K562 (cell line): Measurements from ENCODE around the gene ZBTB25. TPM values are rescaled to one million over a fixed set of nuclear protein-coding genes. Genes with fewer than 3 reads are reported as not detected.
A peak's percentile ranks its signal among the peaks of the same experiment; 100 is the strongest.

ENCODE experiments used
- ATAC-seq: fragments of 200-7000 bp; cut with Tn5 transposase; 3 replicates; pipeline ENCODE4 v1.9.1; 2020; ENCODE audit warnings: moderate library complexity
- BruUV-seq: library from RNA; stranded (reverse); fragments of 400-500 nt; replicated peaks from 2 replicates; lab custom pipeline; 2021; lab: Mats Ljungman, UMichigan
- CTCF ChIA-PET: fragments of 300-600 bp; formaldehyde crosslinking; extraction: SDS; loops from one replicate; lab custom pipeline; 2021; ENCODE audit warnings: low intra/inter-chr PET ratio; lab: Yijun Ruan, JAX
- POLR2A ChIA-PET: fragments of 300-600, 350-650 bp; sonication (Branson Sonifier 250); formaldehyde crosslinking; extraction: SDS; loops from one replicate; lab custom pipeline; 2021; ENCODE audit warnings: antibody characterized with exemption, inconsistent platforms; lab: Yijun Ruan, JAX
- DNase-seq, 4 experiments: peaks; one replicate each; pipeline versions ENCODE4 v3.0.0 to v3.0.0-alpha.2; 2011 to 2018; ENCODE audit warnings: low spot score in 3 of 4, mixed read lengths in 3 of 4; ENCODE audit errors: extremely low read depth in 1 of 4
- FAIRE-seq: peaks from 2 replicates; lab custom pipeline; 2011; peaks lifted over from hg19 to GRCh38; lab: Jason Lieb, UNC
- H2AFZ ChIP-seq: 2 replicates; pipeline ENCODE4 v1.6.0; 2011; ENCODE audit warnings: low read depth, low read length, control low read depth, inconsistent platforms
- H3K27ac ChIP-seq: fragments of 200-600 bp; 3 replicates; pipeline ENCODE4 v1.8.0; 2011; ENCODE audit warnings: low read depth, mild to moderate bottlenecking, control low read depth, inconsistent platforms, low read length, moderate library complexity, mixed read lengths; ENCODE audit errors: extremely low read depth
- H3K27me3 ChIP-seq, 2 experiments: fragments of 300-600 bp in 1 of 2; 2 replicates in 1 of 2; 3 replicates in 1 of 2; pipeline versions ENCODE4 v1.6.0 to v1.8.0; 2011; ENCODE audit warnings: inconsistent platforms in 2 of 2, low read length in 2 of 2, mild to moderate bottlenecking in 1 of 2, mixed read lengths in 1 of 2, moderate library complexity in 1 of 2; ENCODE audit not compliant: control insufficient read depth in 2 of 2, insufficient read depth in 2 of 2
- H3K36me3 ChIP-seq: fragments of 300-600 bp; 3 replicates; pipeline ENCODE4 v1.8.0; 2011; ENCODE audit warnings: mild to moderate bottlenecking, low read length, inconsistent platforms; ENCODE audit not compliant: control insufficient read depth, insufficient read depth
- H3K4me1 ChIP-seq, 2 experiments: fragments of 200-600 bp in 1 of 2; replicated peaks in 1 of 2; 2 replicates in 1 of 2; 3 replicates in 1 of 2; pipeline versions ENCODE4 v1.5.1 to v1.8.0; 2011; ENCODE audit warnings: inconsistent platforms in 2 of 2, low read length in 2 of 2, mild to moderate bottlenecking in 1 of 2, mixed read lengths in 1 of 2, moderate library complexity in 1 of 2; ENCODE audit not compliant: control insufficient read depth in 2 of 2, insufficient read depth in 2 of 2
- H3K4me2 ChIP-seq: 2 replicates; pipeline ENCODE4 v1.6.1; 2011; ENCODE audit warnings: low read length, control low read depth, inconsistent platforms, mixed read lengths; ENCODE audit not compliant: insufficient read depth
- H3K4me3 ChIP-seq: fragments of 200-600 bp; sonication (generic), shearing (Covaris generic); 2 replicates; pipeline ENCODE4 v1.5.1; 2016; ENCODE audit warnings: control low read depth, inconsistent platforms
- H3K79me2 ChIP-seq: fragments of 200-600 bp; 3 replicates; pipeline ENCODE4 v1.8.0; 2011; ENCODE audit warnings: low read length, inconsistent platforms; ENCODE audit not compliant: control insufficient read depth, insufficient read depth
- H3K9ac ChIP-seq, 2 experiments: 2 replicates each; pipeline versions ENCODE4 v1.6.0 to v1.6.1; 2011; ENCODE audit warnings: low read depth in 2 of 2, low read length in 2 of 2, control low read depth in 1 of 2, inconsistent platforms in 1 of 2, mild to moderate bottlenecking in 1 of 2, mixed read lengths in 1 of 2; ENCODE audit not compliant: insufficient read depth in 1 of 2
- H3K9me1 ChIP-seq: one replicate; pipeline ENCODE4 v1.6.0; 2011; ENCODE audit warnings: inconsistent platforms, mild to moderate bottlenecking, low read length, moderate library complexity; ENCODE audit not compliant: control insufficient read depth, insufficient read depth
- H3K9me3 ChIP-seq: replicated peaks from 2 replicates; pipeline ENCODE4 v1.5.1; 2011; ENCODE audit warnings: low read depth, low read length, inconsistent platforms; ENCODE audit not compliant: control insufficient read depth, insufficient read depth
- H4K20me1 ChIP-seq: replicated peaks from 2 replicates; pipeline ENCODE4 v1.6.1; 2011; ENCODE audit warnings: low read length, inconsistent platforms, mixed read lengths; ENCODE audit not compliant: control insufficient read depth, insufficient read depth
- ADNP ChIP-seq: fragments of 200-800 bp; sonication (Bioruptor generic); IDR thresholded peaks from 2 replicates; pipeline ENCODE4 v1.6.1; 2016; ENCODE audit warnings: missing genetic modification characterization, missing compliant biosample characterization
- DMBX1 ChIP-seq: fragments of 250-450 bp; sonication (Bioruptor Pico); IDR thresholded peaks from 2 replicates; pipeline ENCODE4 v1.8.0; 2022; ENCODE audit warnings: inconsistent platforms, mild to moderate bottlenecking, moderate library complexity, borderline replicate concordance
- HNRNPUL1 ChIP-seq: fragments of 200-400 bp; formaldehyde crosslinking; IDR thresholded peaks from 2 replicates; pipeline ENCODE4 v1.6.1; 2017; ENCODE audit warnings: low read length
- NFIC ChIP-seq: fragments of 450-650 bp; IDR thresholded peaks from 2 replicates; pipeline ENCODE4 v1.6.1; 2017; ENCODE audit warnings: mild to moderate bottlenecking, inconsistent platforms
- SMAD2 ChIP-seq: fragments of 150-350 bp; IDR thresholded peaks from 2 replicates; pipeline ENCODE4 v1.6.1; 2014; ENCODE audit warnings: low read depth, mild to moderate bottlenecking, low read length
- ZBTB9 ChIP-seq: fragments of 450-650 bp; formaldehyde crosslinking; IDR thresholded peaks from 2 replicates; pipeline ENCODE4 v1.4.0; 2020; ENCODE audit warnings: mild to moderate bottlenecking, moderate library complexity
- WGBS: fragments of 100-300 bp; shearing (Covaris generic); methylation state at CpG from one replicate; pipeline ENCODE4 v1.1.6; 2016; ENCODE audit warnings: low coverage, mixed read lengths; ENCODE audit not compliant: insufficient coverage; ENCODE audit errors: missing lambda C conversion rate; 5-methylcytosine and 5-hydroxymethylcytosine counted together
- in situ Hi-C: fragments of 300-500 bp; cut with MboI; formaldehyde crosslinking; loops from 4 replicates; pipeline ENCODE4 v1.15.0; 2018; ENCODE audit warnings: inconsistent platforms, mixed read lengths
- intact Hi-C: fragments of 100-400 bp; cut with micrococcal nuclease; formaldehyde crosslinking; loops from 2 replicates; pipeline ENCODE4 v1.14.2; 2022
- polyA plus RNA-seq, 8 experiments: library from polyadenylated mRNA; depleted of rRNA in 4 of 8; stranded (reverse) in 5 of 8; unstranded in 3 of 8; fragments of >200 nt; fragmentation: Nextera tagmentation in 2 of 8; fragmentation: Illumina TruSeq in 1 of 8; extraction: Ambion mirVana in 2 of 8; extraction: Trizol in 1 of 8; gene quantifications; 2 replicates each; pipeline versions ENCODE4 v1.2.1 to v1.2.3, GENCODE V29; 2011 to 2014; ENCODE audit warnings: inconsistent platforms in 1 of 8, missing spikeins in 1 of 8
- total RNA-seq, 7 experiments: library from RNA; depleted of rRNA in 6 of 7; stranded (reverse); fragments of >200 nt in 6 of 7; fragmentation: Illumina TruSeq in 2 of 7; extraction: Trizol in 2 of 7; gene quantifications; 2 replicates each; pipeline versions ENCODE4 v1.2.1 to v1.2.3, GENCODE V29; 2011 to 2021; ENCODE audit warnings: low replicate concordance in 1 of 7
- TF ChIP-seq, protein P1 (sequence below): sonication (generic); formaldehyde crosslinking; IDR thresholded peaks from 2 replicates; pipeline ENCODE4 v1.9.0; 2022; ENCODE audit warnings: mild to moderate bottlenecking, missing genetic modification reagents
- TF ChIP-seq, protein P2 (sequence below): fragments of 150-350 bp; conservative IDR thresholded peaks from 2 replicates; pipeline ENCODE4 v1.6.1; 2014; ENCODE audit warnings: low read length

ZBTB25 gene
- total and polyA plus RNA-seq, 9 of the 15 experiments (the other 6 are each of a cell fraction or from before 2014, with no cell fraction given) = 0.61 to 3.9 (median 2.3) TPM

DNA sequence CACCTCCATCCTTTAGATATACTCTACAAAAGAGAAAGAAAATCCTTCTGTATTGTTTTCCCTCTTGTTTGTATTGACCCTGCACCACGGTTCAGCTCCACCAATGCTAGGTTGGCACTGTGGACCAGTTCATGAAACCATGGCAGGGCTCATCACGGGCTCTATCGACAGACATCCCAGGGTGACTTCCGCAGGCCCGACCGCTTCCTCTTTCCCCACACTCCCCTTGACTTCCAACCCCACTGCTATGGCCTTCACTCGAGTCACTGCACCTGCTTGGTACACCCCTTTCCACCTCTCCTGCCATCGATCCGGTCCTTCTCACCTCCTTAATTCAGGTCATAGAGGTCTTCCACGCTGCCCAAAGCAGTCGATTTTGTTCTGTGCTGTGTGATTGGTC, 59.5 kb downstream of the ZBTB25 start:
- ATAC-seq (no peak), DNase-seq (no peak), FAIRE-seq (no peak)
- Histone ChIP-seq H4K20me1 (no peaks in the 10 kb centered on the region), H3K36me3 (peaks cover 78% of the 10 kb centered on the region), H3K79me2 (no peaks in the 10 kb centered on the region), H3K4me3 (no peak overlapping the region), H3K4me2 (no peak overlapping the region), H3K27me3 (no peaks in the 10 kb centered on the region), H3K9me3 (no peaks in the 10 kb centered on the region), H3K27ac (no peak overlapping the region), H3K9ac (peak overlapping the region in 1 of 2 experiments; percentile 13; a peak in 1 of 4 replicates), H3K4me1 (no peaks in the 10 kb centered on the region), H3K9me1 (no peaks in the 10 kb centered on the region), H2AFZ (no peak overlapping the region)
- TF ChIP-seq, protein P1, sequence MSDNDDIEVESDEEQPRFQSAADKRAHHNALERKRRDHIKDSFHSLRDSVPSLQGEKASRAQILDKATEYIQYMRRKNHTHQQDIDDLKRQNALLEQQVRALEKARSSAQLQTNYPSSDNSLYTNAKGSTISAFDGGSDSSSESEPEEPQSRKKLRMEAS (CRISPR knock-in tag) = no peak
- no peak for TF ChIP-seq HNRNPUL1
- TF ChIP-seq ADNP = no peak
- no peak for TF ChIP-seq SMAD2
- no TSS peak for BruUV-seq
- CTCF ChIA-PET = no interaction called here
- intact Hi-C loops (no loop called here), in situ Hi-C loops (no loop called here)
- POLR2A ChIA-PET = no interaction called here
- 95% methylated on average over 6 of the region's 11 CpGs for WGBS

GRCh38 chr14:64442300-64442988, 61.2 kb downstream of the ZBTB25 start:
- Histone ChIP-seq H2AFZ (no peak overlapping the region), H4K20me1 (no peaks in the 10 kb centered on the region), H3K4me1 (no peaks in the 10 kb centered on the region), H3K27ac (no peak overlapping the region), H3K36me3 (peaks cover 80% of the 10 kb centered on the region), H3K4me2 (no peak overlapping the region), H3K27me3 (no peaks in the 10 kb centered on the region), H3K79me2 (no peaks in the 10 kb centered on the region), H3K9me3 (no peaks in the 10 kb centered on the region), H3K9ac (no peak overlapping the region), H3K4me3 (no peak overlapping the region), H3K9me1 (no peaks in the 10 kb centered on the region)
- ATAC-seq (no peak), FAIRE-seq (no peak), DNase-seq (peak in 1 of 4 experiments; percentile 4)
- intact Hi-C loops (no loop called here), in situ Hi-C loops (no loop called here)
- ChIA-PET CTCF (no interaction called here), POLR2A (interaction anchor here (1.4 kb wide), 1 partner anchor 17 kb away, joined by 3 read pairs; no protein-coding TSS in a partner anchor)
- TF ChIP-seq NFIC = peak; percentile 69
- TF ChIP-seq, protein P2, sequence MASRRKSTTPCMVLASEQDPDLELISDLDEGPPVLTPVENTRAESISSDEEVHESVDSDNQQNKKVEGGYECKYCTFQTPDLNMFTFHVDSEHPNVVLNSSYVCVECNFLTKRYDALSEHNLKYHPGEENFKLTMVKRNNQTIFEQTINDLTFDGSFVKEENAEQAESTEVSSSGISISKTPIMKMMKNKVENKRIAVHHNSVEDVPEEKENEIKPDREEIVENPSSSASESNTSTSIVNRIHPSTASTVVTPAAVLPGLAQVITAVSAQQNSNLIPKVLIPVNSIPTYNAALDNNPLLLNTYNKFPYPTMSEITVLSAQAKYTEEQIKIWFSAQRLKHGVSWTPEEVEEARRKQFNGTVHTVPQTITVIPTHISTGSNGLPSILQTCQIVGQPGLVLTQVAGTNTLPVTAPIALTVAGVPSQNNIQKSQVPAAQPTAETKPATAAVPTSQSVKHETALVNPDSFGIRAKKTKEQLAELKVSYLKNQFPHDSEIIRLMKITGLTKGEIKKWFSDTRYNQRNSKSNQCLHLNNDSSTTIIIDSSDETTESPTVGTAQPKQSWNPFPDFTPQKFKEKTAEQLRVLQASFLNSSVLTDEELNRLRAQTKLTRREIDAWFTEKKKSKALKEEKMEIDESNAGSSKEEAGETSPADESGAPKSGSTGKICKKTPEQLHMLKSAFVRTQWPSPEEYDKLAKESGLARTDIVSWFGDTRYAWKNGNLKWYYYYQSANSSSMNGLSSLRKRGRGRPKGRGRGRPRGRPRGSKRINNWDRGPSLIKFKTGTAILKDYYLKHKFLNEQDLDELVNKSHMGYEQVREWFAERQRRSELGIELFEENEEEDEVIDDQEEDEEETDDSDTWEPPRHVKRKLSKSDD = no peak
- peak; percentile 22; the same call in 1 of the 2 replicates for TF ChIP-seq DMBX1
- 0 out of 2 replicates have a peak, but pooled peaks have one; percentile 31 for TF ChIP-seq ZBTB9 (CRISPR knock-in tag)
- 81% methylated on average over 12 of the region's 17 CpGs for WGBS
- BruUV-seq = no TSS peak
